Measurements from ENCODE around the gene DHX35.

Gene DHX35

GRCh38 chr20:38982291-38982690, 20.1 kb downstream of the DHX35 start:
- CTCF ChIA-PET = no interaction called here
- POLR2A ChIA-PET = no interaction called here
- H3K27ac ChIP-seq (ENCODE audit: extremely low read depth, low read depth, low read length) = no peak overlapping the region

GRCh38 chr20:38985060-38985459, 22.9 kb downstream of the DHX35 start:
- Histone ChIP-seq H3K36me3 (ENCODE audit: control insufficient read depth in 2 of 2, insufficient read depth in 1 of 2, low read length in 2 of 2) (peaks cover 0 to 26% of the 10 kb centered on the region in 2 experiments; a peak in 1 of 3 replicates), H3K27ac (ENCODE audit: extremely low read depth, low read depth, low read length) (no peak overlapping the region), H3K9me3 (ENCODE audit: control insufficient read depth, insufficient read depth, low read depth, low read length) (no peaks in the 10 kb centered on the region), H3K4me1 (ENCODE audit: control insufficient read depth, insufficient read depth, low read length) (peaks cover 8% of the 10 kb centered on the region; the same call in 1 of the 2 replicates), H3K4me3 (ENCODE audit: low read depth, low read length) (no peak overlapping the region)
- no peak for TF ChIP-seq ZNF544 (tag by site-specific recombination; IDR thresholded peaks at IDR 0.05)
- TF ChIP-seq ZNF133 (tag by site-specific recombination; IDR thresholded peaks at IDR 0.05) = no peak
- no peak for TF ChIP-seq ZNF704 (tag by site-specific recombination; IDR thresholded peaks at IDR 0.05)
- TF ChIP-seq ZNF555 (tag by site-specific recombination; conservative IDR thresholded peaks at IDR 0.05) = no peak
- TF ChIP-seq ZNF658 (tag by site-specific recombination; IDR thresholded peaks at IDR 0.05) = no peak
- no peak for TF ChIP-seq REPIN1 (tag by site-specific recombination; IDR thresholded peaks at IDR 0.05; ENCODE audit: low read depth)
- TF ChIP-seq ZNF473 (tag by site-specific recombination; IDR thresholded peaks at IDR 0.05) = no peak
- no peak for TF ChIP-seq ZNF623 (tag by site-specific recombination; IDR thresholded peaks at IDR 0.05)
- no peak for TF ChIP-seq TRIM28 (IDR thresholded peaks at IDR 0.05; ENCODE audit: borderline replicate concordance, low read length)
- no peak for TF ChIP-seq ZNF514 (tag by site-specific recombination; IDR thresholded peaks at IDR 0.05)
- TF ChIP-seq GLI4 (tag by site-specific recombination; IDR thresholded peaks at IDR 0.05) = no peak
- TF ChIP-seq ZBTB44 (tag by site-specific recombination; IDR thresholded peaks at IDR 0.05) = no peak
- TF ChIP-seq MZF1 (tag by site-specific recombination; IDR thresholded peaks at IDR 0.05; ENCODE audit: borderline replicate concordance) = no peak
- ChIA-PET CTCF (interaction anchor here (0.6 to 1.3 kb wide), 5 partner anchors 59 to 1415 kb away, joined by 3 read pairs; partner anchors contain the start of gene FAM83D), POLR2A (interaction anchor here (0.7 to 1.0 kb wide), 2 partner anchors 43 to 64 kb away, joined by 3 read pairs; no protein-coding TSS in a partner anchor)

More at GRCh38 chr20:38982291-38982690, 20.1 kb downstream of the DHX35 start:
- no peak for TF ChIP-seq ZNF660 (tag by site-specific recombination; IDR thresholded peaks at IDR 0.05)
- no peak for TF ChIP-seq ZFP3 (tag by site-specific recombination; IDR thresholded peaks at IDR 0.05; ENCODE audit: low read depth)
- no peak for TF ChIP-seq OSR2 (tag by site-specific recombination; IDR thresholded peaks at IDR 0.05)
- TF ChIP-seq ZNF571 (tag by site-specific recombination; IDR thresholded peaks at IDR 0.05) = no peak
- TF ChIP-seq ZNF16 (tag by site-specific recombination; IDR thresholded peaks at IDR 0.05; ENCODE audit: low read depth) = no peak
- TF ChIP-seq ZNF214 (tag by site-specific recombination; IDR thresholded peaks at IDR 0.05; ENCODE audit: borderline replicate concordance) = no peak
- TF ChIP-seq ZBTB6 (tag by site-specific recombination; IDR thresholded peaks at IDR 0.05) = no peak
- no peak for TF ChIP-seq ZNF121 (tag by site-specific recombination; IDR thresholded peaks at IDR 0.05)
- no peak for TF ChIP-seq SALL2 (tag by site-specific recombination; IDR thresholded peaks at IDR 0.05; ENCODE audit: borderline replicate concordance)
- no peak for TF ChIP-seq ZNF473 (tag by site-specific recombination; IDR thresholded peaks at IDR 0.05)
- no peak for TF ChIP-seq REPIN1 (tag by site-specific recombination; IDR thresholded peaks at IDR 0.05; ENCODE audit: low read depth)
- Histone ChIP-seq H3K4me1 (ENCODE audit: control insufficient read depth, insufficient read depth, low read length) (peaks cover 8% of the 10 kb centered on the region; the same call in 1 of the 2 replicates), H3K4me3 (ENCODE audit: low read depth, low read length) (no peak overlapping the region), H3K36me3 (ENCODE audit: control insufficient read depth in 2 of 2, insufficient read depth in 1 of 2, low read length in 2 of 2) (peaks cover 0 to 10% of the 10 kb centered on the region in 2 experiments; a peak in 1 of 3 replicates), H3K9me3 (ENCODE audit: control insufficient read depth, insufficient read depth, low read depth, low read length) (no peaks in the 10 kb centered on the region)

All from HEK293 (cell line).